Measurements from ENCODE around the gene MSANTD1. TPM values are rescaled to one million over a fixed set of nuclear protein-coding genes. Genes with fewer than 3 reads are reported as not detected.

MSANTD1 gene
- total and polyA plus RNA-seq, 10 of the 15 experiments (the other 5 are each of a cell fraction or from before 2014, with no cell fraction given): 0.07 to 0.87 (median 0.22) TPM; not detected in 2

GRCh38 chr4:3213661-3214250 lies 35.2 kb upstream of the MSANTD1 start:
- SMC1A ChIA-PET (ENCODE audit: uncharacterized antibody, unreplicated experiment): no interaction called here
- Histone ChIP-seq H3K36me3 (ENCODE audit: control insufficient read depth in 2 of 2, insufficient read depth in 2 of 2, low read length in 1 of 2) (peaks cover 45 to 48% of the 10 kb centered on the region in 2 experiments), H3K4me1 (ENCODE audit: control insufficient read depth, insufficient read depth, low read length) (no peaks in the 10 kb centered on the region), H3K4me3 (no peak overlapping the region), H3K4me2 (ENCODE audit: control insufficient read depth, insufficient read depth) (no peak overlapping the region), H2AFZ (ENCODE audit: control insufficient read depth, low read depth, low read length) (no peak overlapping the region), H3K79me2 (ENCODE audit: control insufficient read depth, insufficient read depth, low read length) (no peaks in the 10 kb centered on the region), H4K20me1 (ENCODE audit: control insufficient read depth, insufficient read depth) (no peaks in the 10 kb centered on the region), H3K9me3 (replicated peaks; ENCODE audit: control insufficient read depth, insufficient read depth, low read length) (no peaks in the 10 kb centered on the region), H3K9ac (ENCODE audit: control insufficient read depth, insufficient read depth, low read length) (no peak overlapping the region), H3K27ac (ENCODE audit: control insufficient read depth, insufficient read depth) (no peak overlapping the region), H3K27me3 (replicated peaks in 1 of 2; ENCODE audit: control insufficient read depth in 2 of 2, insufficient read depth in 2 of 2, low read length in 1 of 2) (no peaks in the 10 kb centered on the region)
- in situ Hi-C loops (cut with MboI) (no loop called here), intact Hi-C loops (cut with micrococcal nuclease; ENCODE audit: unreplicated experiment) (no loop called here)
- ATAC-seq: no peak
- 96% methylated on average over 14 of the region's 15 CpGs for WGBS (ENCODE audit: insufficient coverage, insufficient replicate concordance, low lambda C conversion rate, missing lambda C conversion rate)
- FAIRE-seq: no peak
- CTCF ChIA-PET: interaction anchor here (1.2 kb wide), 1 partner anchor 102 kb away, joined by 3 read pairs; no protein-coding TSS in a partner anchor
- no peak for DNase-seq (ENCODE audit: low read depth, low spot score)
- POLR2A ChIA-PET: no interaction called here
- TF ChIP-seq E2F4 (IDR thresholded peaks at IDR 0.05; ENCODE audit: low read depth, low read length): no peak
- RAD21 ChIA-PET (ENCODE audit: unreplicated experiment): no interaction called here
- BruUV-seq (replicated peaks): no TSS peak

- Histone ChIP-seq H3K9ac (ENCODE audit: control insufficient read depth, insufficient read depth, low read length) (no peak overlapping the region), H4K20me1 (ENCODE audit: control insufficient read depth, insufficient read depth) (no peaks in the 10 kb centered on the region), H3K4me1 (ENCODE audit: control insufficient read depth, insufficient read depth, low read length) (no peaks in the 10 kb centered on the region), H3K9me3 (replicated peaks; ENCODE audit: control insufficient read depth, insufficient read depth, low read length) (no peaks in the 10 kb centered on the region), H3K4me3 (no peak overlapping the region), H3K36me3 (ENCODE audit: control insufficient read depth in 2 of 2, insufficient read depth in 2 of 2, low read length in 1 of 2) (peaks cover 39 to 51% of the 10 kb centered on the region in 2 experiments), H3K27ac (ENCODE audit: control insufficient read depth, insufficient read depth) (no peak overlapping the region), H3K4me2 (ENCODE audit: control insufficient read depth, insufficient read depth) (no peak overlapping the region), H2AFZ (ENCODE audit: control insufficient read depth, low read depth, low read length) (no peak overlapping the region), H3K27me3 (replicated peaks in 1 of 2; ENCODE audit: control insufficient read depth in 2 of 2, insufficient read depth in 2 of 2, low read length in 1 of 2) (no peaks in the 10 kb centered on the region), H3K79me2 (ENCODE audit: control insufficient read depth, insufficient read depth, low read length) (no peaks in the 10 kb centered on the region)
- in situ Hi-C loops (cut with MboI) (no loop called here), intact Hi-C loops (cut with micrococcal nuclease; ENCODE audit: unreplicated experiment) (no loop called here)
- ChIA-PET SMC1A (ENCODE audit: uncharacterized antibody, unreplicated experiment) (no interaction called here), RAD21 (ENCODE audit: unreplicated experiment) (no interaction called here), CTCF (no interaction called here), POLR2A (interaction anchor here (1.6 kb wide), 1 partner anchor 13 kb away, joined by 4 read pairs; no protein-coding TSS in a partner anchor)
- FAIRE-seq: no peak
- BruUV-seq (replicated peaks): no TSS peak
- no peak for ATAC-seq
- no peak for DNase-seq (ENCODE audit: low read depth, low spot score)
- WGBS (ENCODE audit: insufficient coverage, insufficient replicate concordance, low lambda C conversion rate, missing lambda C conversion rate): 97% methylated on average over 12 of the region's 12 CpGs
- TF ChIP-seq YBX1 (IDR thresholded peaks at IDR 0.05) (no peak), CHD1 (IDR thresholded peaks at IDR 0.05; ENCODE audit: low read depth, low read length) (no peak), NRF1 (conservative IDR thresholded peaks at IDR 0.05; ENCODE audit: low read depth, low read length) (no peak), ZNF592 (IDR thresholded peaks at IDR 0.05) (no peak), SMC3 (IDR thresholded peaks at IDR 0.05; ENCODE audit: borderline replicate concordance, low read length) (no peak), NFIC (IDR thresholded peaks at IDR 0.05; ENCODE audit: low read depth, low read length) (no peak), E2F8 (IDR thresholded peaks at IDR 0.05; ENCODE audit: low read depth, partially characterized antibody) (no peak), FOXM1 (IDR thresholded peaks at IDR 0.05; ENCODE audit: low read depth, low read length) (no peak)
Observed at GRCh38 chr4:3215256-3215655, 33.7 kb upstream of the MSANTD1 start.
